Measurements from ENCODE around the gene UAP1L1.

The UAP1L1 gene

GRCh38 chr9:137034709-137035506 is 42.4 kb upstream of the UAP1L1 start (continued):
- TF ChIP-seq PBX3 (CRISPR knock-in tag; IDR thresholded peaks at IDR 0.05) = no peak
- TF ChIP-seq GLI4 (tag by site-specific recombination; IDR thresholded peaks at IDR 0.05) = no peak
- TF ChIP-seq ZBTB6 (tag by site-specific recombination; IDR thresholded peaks at IDR 0.05) = no peak
- TF ChIP-seq ZNF157 (tag by site-specific recombination; IDR thresholded peaks at IDR 0.05) = no peak
- TF ChIP-seq ZBTB26 (tag by site-specific recombination; optimal IDR thresholded peaks at IDR 0.05) = no peak
- TF ChIP-seq HOXC10 (CRISPR knock-in tag; IDR thresholded peaks at IDR 0.05) = no peak
- TF ChIP-seq GFI1B (tag by site-specific recombination; IDR thresholded peaks at IDR 0.05) = no peak
- no peak for TF ChIP-seq ZNF555 (tag by site-specific recombination; conservative IDR thresholded peaks at IDR 0.05)
- TF ChIP-seq ZFP69B (tag by site-specific recombination; IDR thresholded peaks at IDR 0.05) = peak; percentile 91
- no peak for TF ChIP-seq ZNF785 (tag by site-specific recombination; IDR thresholded peaks at IDR 0.05)
- TF ChIP-seq ZNF335 (tag by site-specific recombination; conservative IDR thresholded peaks at IDR 0.05) = peak; percentile 90
- no peak for TF ChIP-seq ZNF585B (tag by site-specific recombination; IDR thresholded peaks at IDR 0.05)
- TF ChIP-seq TSHZ1 (tag by site-specific recombination; IDR thresholded peaks at IDR 0.05; ENCODE audit: borderline replicate concordance) = no peak
- TF ChIP-seq ZNF521 (tag by site-specific recombination; IDR thresholded peaks at IDR 0.05) = no peak
- TF ChIP-seq YY1 (tag by site-specific recombination; IDR thresholded peaks at IDR 0.05) = no peak
- TF ChIP-seq SCRT1 (tag by site-specific recombination; IDR thresholded peaks at IDR 0.05; ENCODE audit: borderline replicate concordance) = no peak; the same call in 1 of the 2 replicates
- no peak for TF ChIP-seq ZNF169 (tag by site-specific recombination; IDR thresholded peaks at IDR 0.05)
- TF ChIP-seq GLI2 (tag by site-specific recombination; IDR thresholded peaks at IDR 0.05; ENCODE audit: borderline replicate concordance, low read depth) = no peak
- TF ChIP-seq GLIS2 (tag by site-specific recombination; IDR thresholded peaks at IDR 0.05) = peak; percentile 38
- no peak for TF ChIP-seq ZNF302 (tag by site-specific recombination; IDR thresholded peaks at IDR 0.05; ENCODE audit: low read depth)
- peak; percentile 91 for TF ChIP-seq ZBTB8A (tag by site-specific recombination; IDR thresholded peaks at IDR 0.05)
- no peak for TF ChIP-seq ZNF146 (tag by site-specific recombination; IDR thresholded peaks at IDR 0.05)
- no peak for TF ChIP-seq ZNF621 (tag by site-specific recombination; IDR thresholded peaks at IDR 0.05)
- TF ChIP-seq REPIN1 (tag by site-specific recombination; IDR thresholded peaks at IDR 0.05; ENCODE audit: low read depth) = no peak
- no peak for TF ChIP-seq ZNF837 (tag by site-specific recombination; IDR thresholded peaks at IDR 0.05)
- TF ChIP-seq ZNF350 (tag by site-specific recombination; IDR thresholded peaks at IDR 0.05) = no peak
- 0 out of 2 replicates have a peak, but pooled peaks have one; percentile 29 for TF ChIP-seq ZNF629 (tag by site-specific recombination; IDR thresholded peaks at IDR 0.05)
- no peak for TF ChIP-seq ZNF23 (tag by site-specific recombination; IDR thresholded peaks at IDR 0.05; ENCODE audit: borderline replicate concordance)
- no peak for TF ChIP-seq ZNF24 (tag by site-specific recombination; IDR thresholded peaks at IDR 0.05)
- TF ChIP-seq ZNF473 (tag by site-specific recombination; IDR thresholded peaks at IDR 0.05) = no peak
- no peak for TF ChIP-seq ZNF792 (tag by site-specific recombination; IDR thresholded peaks at IDR 0.05)
- no peak for TF ChIP-seq ZNF239 (tag by site-specific recombination; IDR thresholded peaks at IDR 0.05)
- no peak for TF ChIP-seq ZFP37 (tag by site-specific recombination; IDR thresholded peaks at IDR 0.05)
- no peak for TF ChIP-seq ZNF404 (tag by site-specific recombination; IDR thresholded peaks at IDR 0.05)
- no peak for TF ChIP-seq ZSCAN4 (tag by site-specific recombination; IDR thresholded peaks at IDR 0.05)
